Measurements from ENCODE around the gene ESR1. TPM values are rescaled to one million over a fixed set of nuclear protein-coding genes. Genes with fewer than 3 reads are reported as not detected.
"Not testable (repeated sequence)": the region's sequence is repeated elsewhere in the genome, so short reads cannot be mapped to it uniquely, and the experiment has no call there.

ESR1 gene
- total RNA-seq, 3 donors from 2014 or later: 2.2 to 74.5 (median 67.5) TPM

DNA sequence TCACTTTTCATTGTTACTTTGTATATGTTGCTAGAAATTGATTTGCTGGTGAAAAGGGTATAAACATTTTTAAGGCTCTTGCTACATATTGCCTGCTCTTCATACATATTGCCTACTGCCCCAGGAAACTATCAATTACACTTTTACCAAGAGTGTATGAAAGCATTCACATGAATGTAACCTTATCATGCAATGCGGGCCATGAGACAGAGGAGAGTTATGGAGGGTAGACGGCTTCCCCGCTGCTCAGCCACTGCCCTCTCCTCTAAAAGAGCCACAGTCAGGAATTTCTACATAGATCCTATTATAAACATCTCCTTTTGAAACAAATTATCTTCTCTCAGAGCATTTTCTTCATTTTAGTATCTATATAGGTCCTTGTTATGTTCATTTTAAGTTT lies 264.4 kb downstream of the ESR1 start:
- no peaks in the 10 kb centered on the region for H3K36me3 ChIP-seq
- H3K27me3 ChIP-seq: no peaks in the 10 kb centered on the region
- no peaks in the 10 kb centered on the region for H3K4me1 ChIP-seq
- TF ChIP-seq, protein P1, sequence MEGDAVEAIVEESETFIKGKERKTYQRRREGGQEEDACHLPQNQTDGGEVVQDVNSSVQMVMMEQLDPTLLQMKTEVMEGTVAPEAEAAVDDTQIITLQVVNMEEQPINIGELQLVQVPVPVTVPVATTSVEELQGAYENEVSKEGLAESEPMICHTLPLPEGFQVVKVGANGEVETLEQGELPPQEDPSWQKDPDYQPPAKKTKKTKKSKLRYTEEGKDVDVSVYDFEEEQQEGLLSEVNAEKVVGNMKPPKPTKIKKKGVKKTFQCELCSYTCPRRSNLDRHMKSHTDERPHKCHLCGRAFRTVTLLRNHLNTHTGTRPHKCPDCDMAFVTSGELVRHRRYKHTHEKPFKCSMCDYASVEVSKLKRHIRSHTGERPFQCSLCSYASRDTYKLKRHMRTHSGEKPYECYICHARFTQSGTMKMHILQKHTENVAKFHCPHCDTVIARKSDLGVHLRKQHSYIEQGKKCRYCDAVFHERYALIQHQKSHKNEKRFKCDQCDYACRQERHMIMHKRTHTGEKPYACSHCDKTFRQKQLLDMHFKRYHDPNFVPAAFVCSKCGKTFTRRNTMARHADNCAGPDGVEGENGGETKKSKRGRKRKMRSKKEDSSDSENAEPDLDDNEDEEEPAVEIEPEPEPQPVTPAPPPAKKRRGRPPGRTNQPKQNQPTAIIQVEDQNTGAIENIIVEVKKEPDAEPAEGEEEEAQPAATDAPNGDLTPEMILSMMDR (IDR thresholded peaks at IDR 0.05): no peak
- TF ChIP-seq POLR2AphosphoS5 (IDR thresholded peaks at IDR 0.05) (no peak), POLR2A (IDR thresholded peaks at IDR 0.05) (no peak)
- intact Hi-C loops (cut with DNase I; ENCODE audit: low total_unique reads): no loop called here
- H3K9me3 ChIP-seq: peaks cover 8 to 15% of the 10 kb centered on the region in 2 donors
- no peak for DNase-seq (ENCODE audit: low spot score in 2 of 2)
- H3K27ac ChIP-seq: no peak overlapping the region
- no peak overlapping the region for H3K4me3 ChIP-seq

- H3K36me3 ChIP-seq; intact Hi-C loops (cut with DNase I; ENCODE audit: low total_unique reads); H3K4me1 ChIP-seq; H3K27me3 ChIP-seq; H3K27ac ChIP-seq; H3K4me3 ChIP-seq; DNase-seq (ENCODE audit: low spot score in 2 of 2): not testable (repeated sequence)
- peaks cover 10 to 15% of the 10 kb centered on the region in 2 donors for H3K9me3 ChIP-seq
These were observed 268.8 kb downstream of the ESR1 start for GRCh38 chr6:152076242-152076641.

DNA sequence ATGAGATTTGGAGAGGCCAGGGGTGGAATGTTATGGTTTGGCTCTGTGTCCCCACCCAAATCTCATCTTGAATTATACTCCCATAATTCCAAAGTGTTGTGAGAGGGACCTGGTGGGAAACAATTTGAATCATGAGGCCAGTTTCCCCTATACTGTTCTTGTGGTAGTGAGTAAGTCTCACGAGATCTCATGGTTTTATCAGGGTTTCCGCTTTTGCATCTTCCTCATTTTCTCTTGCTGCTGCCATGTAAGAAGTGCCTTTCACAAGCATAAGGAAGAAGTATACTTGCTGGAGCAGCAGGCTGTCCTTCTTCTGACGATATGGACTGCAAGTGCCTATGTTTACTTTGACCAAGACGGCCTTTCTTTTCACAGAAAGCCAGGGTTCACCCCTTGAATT lies 270.5 kb downstream of the ESR1 start:
- no peak for TF ChIP-seq POLR2A (IDR thresholded peaks at IDR 0.05)
- TF ChIP-seq, protein P1 (IDR thresholded peaks at IDR 0.05): no peak
- TF ChIP-seq POLR2AphosphoS5 (IDR thresholded peaks at IDR 0.05): no peak

GRCh38 chr6:152078804-152079203 lies 271.3 kb downstream of the ESR1 start:
- Histone ChIP-seq H3K27ac (no peak overlapping the region), H3K9me3 (peaks cover 10 to 15% of the 10 kb centered on the region in 2 donors), H3K4me3 (no peak overlapping the region), H3K27me3 (no peaks in the 10 kb centered on the region), H3K4me1 (no peaks in the 10 kb centered on the region), H3K36me3 (no peaks in the 10 kb centered on the region)
- DNase-seq (ENCODE audit: low spot score in 2 of 2): no peak
- intact Hi-C loops (cut with DNase I; ENCODE audit: low total_unique reads): no loop called here
- TF ChIP-seq POLR2AphosphoS5 (IDR thresholded peaks at IDR 0.05): no peak
- TF ChIP-seq, protein P1 (IDR thresholded peaks at IDR 0.05): no peak
- no peak for TF ChIP-seq POLR2A (IDR thresholded peaks at IDR 0.05)

More for the DNA sequence above, 270.5 kb downstream of the ESR1 start:
- H3K9me3 ChIP-seq: peaks cover 10 to 15% of the 10 kb centered on the region in 2 donors
- H3K27ac ChIP-seq: no peak overlapping the region
- H3K36me3 ChIP-seq: no peaks in the 10 kb centered on the region
- no peaks in the 10 kb centered on the region for H3K4me1 ChIP-seq
- no peaks in the 10 kb centered on the region for H3K27me3 ChIP-seq
- intact Hi-C loops (cut with DNase I; ENCODE audit: low total_unique reads): no loop called here
- no peak overlapping the region for H3K4me3 ChIP-seq
- no peak for DNase-seq (ENCODE audit: low spot score in 2 of 2)

GRCh38 chr6:152085451-152085921 lies 278.0 kb downstream of the ESR1 start:
- DNase-seq (ENCODE audit: low spot score in 2 of 2): no peak
- no peaks in the 10 kb centered on the region for H3K36me3 ChIP-seq
- H3K4me3 ChIP-seq: no peak overlapping the region
- H3K4me1 ChIP-seq: peaks cover 0 to 4% of the 10 kb centered on the region in 2 donors
- no peaks in the 10 kb centered on the region for H3K27me3 ChIP-seq
- intact Hi-C loops (cut with DNase I; ENCODE audit: low total_unique reads): no loop called here
- no peaks in the 10 kb centered on the region for H3K9me3 ChIP-seq
- no peak overlapping the region for H3K27ac ChIP-seq
- TF ChIP-seq, protein P1 (IDR thresholded peaks at IDR 0.05): no peak
- TF ChIP-seq POLR2AphosphoS5 (IDR thresholded peaks at IDR 0.05): no peak
- TF ChIP-seq POLR2A (IDR thresholded peaks at IDR 0.05): no peak

All from breast epithelium (tissue), 4 donors.